DND-41 (cell line): ENCODE results near the gene COL25A1.

Experiments
- CTCF ChIP-seq: IDR thresholded peaks from 2 replicates; pipeline ENCODE4 v1.5.1; 2012; ENCODE audit warnings: borderline replicate concordance, low read length, moderate library complexity, mild to moderate bottlenecking; ENCODE audit not compliant: poor library complexity, severe bottlenecking; ENCODE audit errors: extremely low read depth
- EZH2 ChIP-seq: IDR thresholded peaks from 3 replicates; pipeline ENCODE4 v1.6.1; 2012; ENCODE audit warnings: borderline replicate concordance, low read depth, mild to moderate bottlenecking, moderate library complexity, low read length, inconsistent platforms; ENCODE audit not compliant: severe bottlenecking

- no peak for TF ChIP-seq CTCF
- no peak for TF ChIP-seq EZH2
These were observed 168.2 kb downstream of the COL25A1 start for GRCh38 chr4:109134268-109134667.
